Activated naive CD4-positive, alpha-beta T cell treated with anti-CD3 and anti-CD28 coated beads for 36 hours (primary cell): ENCODE results near the gene ENSA. TPM values are rescaled to one million over a fixed set of nuclear protein-coding genes. Genes with fewer than 3 reads are reported as not detected.

Experiments
- CTCF ChIA-PET: fragments of 350-600 bp; sonication (Branson Sonifier 250); formaldehyde crosslinking; loops from one replicate; lab custom pipeline; 2021; ENCODE audit warnings: antibody characterized with exemption; lab: Charles Lee
- DNase-seq: peaks from one replicate; pipeline ENCODE4 v3.0.0-alpha.2; 2020
- H3K27ac Mint-ChIP-seq: one replicate; pipeline ENCODE4 v1.8.0; 2021; ENCODE audit warnings: mild to moderate bottlenecking, mixed read lengths
- H3K27me3 Mint-ChIP-seq: one replicate; pipeline ENCODE4 v1.8.0; 2021; ENCODE audit warnings: low read depth, mixed read lengths
- H3K36me3 Mint-ChIP-seq: one replicate; pipeline ENCODE4 v1.8.0; 2021; ENCODE audit warnings: low read depth, mixed read lengths
- H3K4me1 Mint-ChIP-seq: one replicate; pipeline ENCODE4 v1.8.0; 2021; ENCODE audit warnings: low read depth, mixed read lengths
- H3K4me3 Mint-ChIP-seq: one replicate; pipeline ENCODE4 v1.8.0; 2021; ENCODE audit warnings: mild to moderate bottlenecking, moderate library complexity, mixed read lengths
- H3K9me3 Mint-ChIP-seq: one replicate; pipeline ENCODE4 v1.8.0; 2021; ENCODE audit warnings: mixed read lengths
- intact Hi-C: fragments of 100-400 bp; cut with micrococcal nuclease; formaldehyde crosslinking; loops from one replicate; pipeline ENCODE4 v1.15.1; 2023
- total RNA-seq, 2 experiments: library from RNA; stranded (reverse); gene quantifications; one replicate each; pipeline ENCODE4 v1.2.3, GENCODE V29; 2021

Gene ENSA
- total RNA-seq, 2 experiments from 2014 or later: 187 to 193 TPM

DNA sequence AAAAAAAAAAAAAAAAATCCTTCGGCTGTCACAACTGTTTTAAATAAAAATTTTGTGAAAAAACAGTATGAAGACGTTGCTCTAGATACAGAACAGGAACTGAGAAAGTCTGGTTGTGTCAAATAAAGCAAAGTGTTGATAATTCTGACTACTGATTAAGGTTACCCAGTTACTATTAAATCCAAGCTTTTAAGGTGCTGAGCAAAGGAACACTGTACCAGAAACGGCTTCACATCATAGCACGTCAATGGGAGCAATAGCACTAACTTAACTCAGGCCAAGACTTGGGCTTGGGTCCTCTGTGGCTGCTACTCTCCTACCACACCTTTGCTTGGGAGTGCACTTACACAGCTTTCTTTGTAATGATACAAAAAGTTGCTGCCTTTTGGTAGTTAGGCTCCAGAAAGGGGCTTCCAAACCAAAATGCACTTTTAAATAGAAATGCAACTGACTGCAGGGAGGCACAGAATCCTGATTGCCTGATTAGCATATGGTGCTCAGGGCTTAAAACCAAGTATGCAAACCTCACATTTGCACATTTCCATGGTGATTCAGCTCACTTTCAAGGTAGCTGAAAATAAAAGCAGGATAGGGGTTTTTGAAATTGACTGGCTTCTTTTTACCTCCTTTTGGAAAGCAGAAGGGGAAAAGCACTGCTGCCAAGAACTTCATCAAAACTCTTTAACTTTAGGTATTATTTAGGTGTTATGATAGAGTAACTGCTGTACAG, 56.3 kb downstream of the ENSA start:
- Mint-ChIP-seq H3K4me3 (peak overlapping the region; percentile 90), H3K4me1 (peaks cover 64% of the 10 kb centered on the region), H3K9me3 (peaks cover 2% of the 10 kb centered on the region), H3K36me3 (peaks cover 81% of the 10 kb centered on the region), H3K27ac (peak overlapping the region; percentile 96), H3K27me3 (no peaks in the 10 kb centered on the region)
- intact Hi-C loops: loop anchor here (1.0 kb wide), 2 partner anchors 11 to 40 kb away; no protein-coding TSS in a partner anchor
- no peak for DNase-seq
- CTCF ChIA-PET: interaction anchor here (0.7 to 9.5 kb wide), 2 partner anchors 10 to 56 kb away, joined by 3 to 156 read pairs; partner anchors contain the start of gene ENSA

Other genes starting within 250 kb of the ENSA start
- gene TARS2, start 142.2 kb downstream of the ENSA start, total RNA-seq: 10 to 100 TPM; 43.7 to 46.0 TPM
- under 1 TPM; 0.69 to 0.88 TPM for gene ECM1, start 121.5 kb downstream of the ENSA start, total RNA-seq
- not detected for gene FALEC, start 113.9 kb downstream of the ENSA start, total RNA-seq
- gene ADAMTSL4, start 80.2 kb downstream of the ENSA start, total RNA-seq: 1 to 10 TPM; 1.3 to 2.0 TPM
- gene MCL1, start 50.0 kb downstream of the ENSA start, total RNA-seq: 100 to 1,000 TPM; 228 to 235 TPM
- gene GOLPH3L, start 67.5 kb upstream of the ENSA start, total RNA-seq: 10 to 100 TPM; 17.1 to 18.2 TPM
- gene HORMAD1, start 91.3 kb upstream of the ENSA start, total RNA-seq: not detected
- gene CTSS, start 136.2 kb upstream of the ENSA start, total RNA-seq: 10 to 100 TPM; 37.0 to 37.7 TPM
- under 1 TPM; 0.84 to 0.95 TPM for gene CTSK, start 178.6 kb upstream of the ENSA start, total RNA-seq
- gene ARNT, start 247.0 kb upstream of the ENSA start, total RNA-seq: 10 to 100 TPM; 28.8 to 28.9 TPM